H1 (cell line): ENCODE results near the gene LHFPL6. TPM values are rescaled to one million over a fixed set of nuclear protein-coding genes. Genes with fewer than 3 reads are reported as not detected.

Experiments
- CTCF ChIA-PET: fragments of 300-600 bp; sonication (Branson Sonifier 250); formaldehyde crosslinking; loops from one replicate; lab custom pipeline; 2021; ENCODE audit not compliant: partially characterized antibody; lab: Charles Lee
- POLR2A ChIA-PET: fragments of 300-600 bp; sonication (Branson Sonifier 250); formaldehyde crosslinking; loops from one replicate; lab custom pipeline; 2021; ENCODE audit warnings: inconsistent platforms; ENCODE audit not compliant: partially characterized antibody; lab: Charles Lee
- DNase-seq, 2 experiments: peaks; one replicate each; pipeline versions ENCODE4 v3.0.0 to v3.0.0-alpha.2; 2010 to 2022; ENCODE audit warnings: low spot score in 2 of 2, low read depth in 1 of 2, mixed read lengths in 1 of 2
- FAIRE-seq: peaks from 2 replicates; lab custom pipeline; 2011; peaks lifted over from hg19 to GRCh38; lab: Jason Lieb, UNC
- H2AFZ ChIP-seq: 2 replicates; pipeline ENCODE4 v1.8.1; 2012; ENCODE audit warnings: low read length, inconsistent platforms
- H2AK5ac ChIP-seq: 2 replicates; pipeline ENCODE4 v1.6.1; 2013; ENCODE audit warnings: low read depth, low read length
- H2BK120ac ChIP-seq: replicated peaks from 2 replicates; pipeline ENCODE3; 2013; ENCODE audit warnings: low read depth, low read length, inconsistent platforms
- H2BK12ac ChIP-seq: 2 replicates; pipeline ENCODE4 v1.6.1; 2013; ENCODE audit warnings: low read depth, low read length
- H2BK15ac ChIP-seq: 2 replicates; pipeline ENCODE4 v1.6.1; 2013; ENCODE audit warnings: low read length
- H2BK20ac ChIP-seq: 2 replicates; pipeline ENCODE4 v1.6.1; 2013; ENCODE audit warnings: low read length
- H2BK5ac ChIP-seq: 2 replicates; pipeline ENCODE4 v1.6.1; 2013; ENCODE audit warnings: low read depth, low read length
- H3K14ac ChIP-seq: 2 replicates; pipeline ENCODE4 v1.6.1; 2013; ENCODE audit warnings: inconsistent platforms; ENCODE audit not compliant: insufficient read length
- H3K18ac ChIP-seq: 2 replicates; pipeline ENCODE4 v1.6.1; 2013; ENCODE audit warnings: low read length; ENCODE audit errors: extremely low read depth
- H3K23ac ChIP-seq: 2 replicates; pipeline ENCODE4 v1.6.1; 2013; ENCODE audit warnings: inconsistent platforms; ENCODE audit not compliant: insufficient read length
- H3K23me2 ChIP-seq: 2 replicates; pipeline ENCODE4 v1.6.1; 2013; ENCODE audit warnings: low read depth, low read length
- H3K27ac ChIP-seq: 2 replicates; pipeline ENCODE4 v1.6.1; 2011; ENCODE audit warnings: low read depth, low read length, inconsistent platforms
- H3K27me3 ChIP-seq, 4 experiments: replicated peaks in 1 of 4; 1 replicate in 1 of 4; 2 replicates in 3 of 4; pipeline versions ENCODE4 v1.6.1 to v1.8.1; 2011 to 2013; ENCODE audit warnings: low read length in 3 of 4, mild to moderate bottlenecking in 3 of 4, inconsistent platforms in 2 of 4, mixed read lengths in 2 of 4, moderate library complexity in 1 of 4; ENCODE audit not compliant: control insufficient read depth in 3 of 4, insufficient read depth in 3 of 4; ENCODE audit errors: extremely low read depth in 1 of 4
- H3K36me3 ChIP-seq, 4 experiments: 2 replicates each; pipeline versions ENCODE4 v1.6.1 to v1.8.1; 2011 to 2013; ENCODE audit warnings: mild to moderate bottlenecking in 4 of 4, low read length in 3 of 4, moderate library complexity in 2 of 4, control low read depth in 1 of 4, inconsistent platforms in 1 of 4; ENCODE audit not compliant: insufficient read depth in 4 of 4, control insufficient read depth in 2 of 4
- H3K4ac ChIP-seq: replicated peaks from 2 replicates; pipeline ENCODE3; 2013; ENCODE audit warnings: low read length, low read depth, mixed read lengths, inconsistent platforms; ENCODE audit not compliant: insufficient read length
- H3K4me1 ChIP-seq, 4 experiments: replicated peaks in 1 of 4; 1 replicate in 1 of 4; 2 replicates in 3 of 4; pipeline versions ENCODE4 v1.6.1 to v1.8.1; 2011 to 2013; ENCODE audit warnings: low read length in 3 of 4, inconsistent platforms in 2 of 4, mixed read lengths in 1 of 4; ENCODE audit not compliant: insufficient read depth in 4 of 4, control insufficient read depth in 3 of 4
- H3K4me2 ChIP-seq, 2 experiments: 2 replicates each; pipeline versions ENCODE4 v1.6.1 to v1.8.1; 2011 to 2013; ENCODE audit warnings: low read depth in 2 of 2, low read length in 2 of 2, control low read depth in 1 of 2, inconsistent platforms in 1 of 2, mild to moderate bottlenecking in 1 of 2; ENCODE audit not compliant: insufficient read depth in 1 of 2
- H3K4me3 ChIP-seq, 4 experiments: fragments of 200-600, 300-600 bp in 1 of 4; sonication (generic), shearing (Covaris generic), sonication (Bioruptor Twin) in 1 of 4; 2 replicates each; pipeline versions ENCODE4 v1.5.1 to v1.8.1; 2011 to 2016; ENCODE audit warnings: low read length in 4 of 4, low read depth in 3 of 4, control low read depth in 2 of 4, inconsistent platforms in 2 of 4, mild to moderate bottlenecking in 2 of 4, mixed read lengths in 1 of 4, moderate library complexity in 1 of 4; ENCODE audit not compliant: insufficient read depth in 2 of 4; ENCODE audit errors: extremely low read depth in 1 of 4
- H3K56ac ChIP-seq: replicated peaks from 2 replicates; pipeline ENCODE3; 2013; ENCODE audit warnings: low read depth, mild to moderate bottlenecking, mixed read lengths, low read length, inconsistent platforms; ENCODE audit not compliant: insufficient read length
- H3K79me1 ChIP-seq: 2 replicates; pipeline ENCODE4 v1.6.1; 2013; ENCODE audit warnings: low read depth, low read length, control low read depth
- H3K79me2 ChIP-seq, 2 experiments: 2 replicates each; pipeline versions ENCODE4 v1.6.1 to v1.8.1; 2012 to 2013; ENCODE audit warnings: low read length in 2 of 2, mild to moderate bottlenecking in 2 of 2, inconsistent platforms in 1 of 2; ENCODE audit not compliant: insufficient read depth in 2 of 2, control insufficient read depth in 1 of 2
- H3K9ac ChIP-seq, 4 experiments: replicated peaks in 1 of 4; 1 replicate in 1 of 4; 2 replicates in 3 of 4; pipeline versions ENCODE4 v1.6.1 to v1.8.1; 2011 to 2013; ENCODE audit warnings: low read depth in 3 of 4, low read length in 3 of 4, control low read depth in 2 of 4, mild to moderate bottlenecking in 2 of 4, moderate library complexity in 2 of 4, inconsistent platforms in 1 of 4; ENCODE audit errors: extremely low read depth in 1 of 4
- H3K9me3 ChIP-seq, 2 experiments: 2 replicates each; pipeline versions ENCODE4 v1.6.1 to v1.8.1; 2012 to 2013; ENCODE audit warnings: mild to moderate bottlenecking in 2 of 2, moderate library complexity in 2 of 2, control low read depth in 1 of 2, inconsistent platforms in 1 of 2, low read depth in 1 of 2, low read length in 1 of 2, mixed read lengths in 1 of 2; ENCODE audit not compliant: insufficient read depth in 2 of 2
- H4K20me1 ChIP-seq, 2 experiments: replicated peaks in 1 of 2; 2 replicates each; pipeline versions ENCODE3 to v1.8.1; 2011 to 2013; ENCODE audit warnings: inconsistent platforms in 2 of 2, low read length in 2 of 2, mild to moderate bottlenecking in 1 of 2; ENCODE audit not compliant: insufficient read depth in 2 of 2, control insufficient read depth in 1 of 2
- H4K5ac ChIP-seq: 2 replicates; pipeline ENCODE4 v1.6.1; 2013; ENCODE audit warnings: low read length, low read depth, mixed read lengths, inconsistent platforms; ENCODE audit not compliant: insufficient read length
- H4K8ac ChIP-seq: 2 replicates; pipeline ENCODE4 v1.8.0; 2013; ENCODE audit warnings: mild to moderate bottlenecking, moderate library complexity, low read length, inconsistent platforms; ENCODE audit not compliant: insufficient read depth; ENCODE audit errors: extremely low read depth
- H4K91ac ChIP-seq: replicated peaks from 2 replicates; pipeline ENCODE3; 2013; ENCODE audit warnings: low read length, mixed read lengths, inconsistent platforms; ENCODE audit not compliant: insufficient read length
- ASH2L ChIP-seq: fragments of 200-600, 300-600 bp; sonication (generic); IDR thresholded peaks from one replicate; pipeline ENCODE4 v1.7.1; 2017; ENCODE audit warnings: low read length
- CHD2 ChIP-seq: IDR thresholded peaks from 2 replicates; pipeline ENCODE4 v1.6.1; 2012; ENCODE audit warnings: low read length, improper control_type of control experiment
- CREB1 ChIP-seq: IDR thresholded peaks from 2 replicates; pipeline ENCODE4 v1.6.1; 2012; ENCODE audit warnings: inconsistent platforms
- CTCF ChIP-seq, 3 experiments: IDR thresholded peaks; 1 replicate in 2 of 3; 2 replicates in 1 of 3; pipeline versions ENCODE4 v1.5.1 to v1.6.1; 2011; ENCODE audit warnings: low read length in 3 of 3, mild to moderate bottlenecking in 3 of 3, inconsistent platforms in 2 of 3, low read depth in 1 of 3, moderate library complexity in 1 of 3; ENCODE audit not compliant: insufficient read depth in 1 of 3; ENCODE audit errors: control extremely low read depth in 1 of 3
- POU5F1 ChIP-seq: IDR thresholded peaks from 2 replicates; pipeline ENCODE4 v1.6.1; 2011; ENCODE audit warnings: low read depth, mild to moderate bottlenecking, low read length, moderate library complexity
- RAD21 ChIP-seq, 2 experiments: IDR thresholded peaks in 1 of 2; conservative IDR thresholded peaks in 1 of 2; 2 replicates each; pipeline ENCODE4 v1.6.1; 2011; ENCODE audit warnings: low read depth in 2 of 2, low read length in 2 of 2, improper control_type of control experiment in 1 of 2, inconsistent platforms in 1 of 2, mild to moderate bottlenecking in 1 of 2, moderate library complexity in 1 of 2
- RXRA ChIP-seq: IDR thresholded peaks from 2 replicates; pipeline ENCODE4 v1.6.1; 2011; ENCODE audit warnings: low read depth, mild to moderate bottlenecking, low read length, moderate library complexity; ENCODE audit not compliant: insufficient read depth
- SIN3A ChIP-seq, 2 experiments: IDR thresholded peaks in 1 of 2; conservative IDR thresholded peaks in 1 of 2; 2 replicates each; pipeline ENCODE4 v1.6.1; 2011 to 2012; ENCODE audit warnings: low read length in 2 of 2, improper control_type of control experiment in 1 of 2, low read depth in 1 of 2, mild to moderate bottlenecking in 1 of 2
- TAF1 ChIP-seq: IDR thresholded peaks from 2 replicates; pipeline ENCODE4 v1.6.1; 2011; ENCODE audit warnings: mild to moderate bottlenecking, low read depth, low read length
- USF2 ChIP-seq: IDR thresholded peaks from 2 replicates; pipeline ENCODE4 v1.6.1; 2011; ENCODE audit warnings: low read length, improper control_type of control experiment
- YY1 ChIP-seq: IDR thresholded peaks from 2 replicates; pipeline ENCODE4 v1.6.1; 2011; ENCODE audit warnings: low read depth, mild to moderate bottlenecking, low read length
- polyA plus RNA-seq, 7 experiments: library from polyadenylated mRNA; depleted of rRNA in 3 of 7; stranded (reverse) in 5 of 7; unstranded in 2 of 7; fragments of >200 nt in 5 of 7; fragments of 200-250 nt in 2 of 7; gene quantifications; 1 replicate in 5 of 7; 2 replicates in 1 of 7; 4 replicates in 1 of 7; pipeline versions ENCODE4 v1.2.1 to v1.2.3, GENCODE V29; 2011 to 2013; ENCODE audit warnings: missing spikeins in 2 of 7, mixed read lengths in 2 of 7
- total RNA-seq: library from RNA; stranded (reverse); fragmentation: NEBNext Ultra II Directional; extraction: Animal tissue kit (Norgen Biotek cat#: 25700); gene quantifications from 2 replicates; pipeline ENCODE4 v1.2.1, GENCODE V29; 2021

Gene LHFPL6
- total and polyA plus RNA-seq, 2 of the 8 experiments (the other 6 are each of a cell fraction or from before 2014, with no cell fraction given), result 7.6 to 17.0 TPM

- H3K9ac ChIP-seq, result no peak overlapping the region
- CTCF ChIA-PET, result no interaction called here
- FAIRE-seq (no peak), DNase-seq (no peak)
- H3K4me2 ChIP-seq, result no peak overlapping the region
- H4K20me1 ChIP-seq, result no peaks in the 10 kb centered on the region
- no peak overlapping the region for H4K5ac ChIP-seq
- no peaks in the 10 kb centered on the region for H3K27me3 ChIP-seq
- no peak overlapping the region for H2AK5ac ChIP-seq
- H3K27ac ChIP-seq, result no peak overlapping the region
- H3K56ac ChIP-seq, result no peak overlapping the region
- H3K4me1 ChIP-seq, result no peaks in the 10 kb centered on the region
- no peak overlapping the region for H2BK15ac ChIP-seq
- H3K14ac ChIP-seq, result no peak overlapping the region
- no peak overlapping the region for H2BK12ac ChIP-seq
- no peak overlapping the region for H2BK5ac ChIP-seq
- H2BK20ac ChIP-seq, result no peak overlapping the region
- no peak overlapping the region for H3K18ac ChIP-seq
- H3K79me2 ChIP-seq, result no peaks in the 10 kb centered on the region
- H3K23ac ChIP-seq, result no peak overlapping the region
- H3K79me1 ChIP-seq, result no peaks in the 10 kb centered on the region
- no peak overlapping the region for H4K8ac ChIP-seq
- POLR2A ChIA-PET, result no interaction called here
- H3K36me3 ChIP-seq, result no peaks in the 10 kb centered on the region
- H2BK120ac ChIP-seq, result no peak overlapping the region
- H4K91ac ChIP-seq, result no peak overlapping the region
- no peak overlapping the region for H3K4me3 ChIP-seq
- no peaks in the 10 kb centered on the region for H3K23me2 ChIP-seq
- H3K9me3 ChIP-seq, result no peaks in the 10 kb centered on the region
- H2AFZ ChIP-seq, result no peak overlapping the region
- H3K4ac ChIP-seq, result no peak overlapping the region
- TF ChIP-seq CTCF (IDR thresholded peaks at IDR 0.05; ENCODE audit: control extremely low read depth in 1 of 3, insufficient read depth in 1 of 3, low read depth in 1 of 3, low read length in 3 of 3) (no peak), YY1 (no peak), ASH2L (no peak), CREB1 (no peak), SIN3A (conservative IDR thresholded peaks at IDR 0.05 in 1 of 2, IDR thresholded peaks at IDR 0.05 in 1 of 2; ENCODE audit: low read depth in 1 of 2, low read length in 2 of 2) (no peak), TAF1 (no peak), RXRA (no peak), USF2 (no peak), POU5F1 (no peak), CHD2 (no peak), RAD21 (IDR thresholded peaks at IDR 0.05 in 1 of 2, conservative IDR thresholded peaks at IDR 0.05 in 1 of 2; ENCODE audit: low read depth in 2 of 2, low read length in 2 of 2) (no peak)
Observed at GRCh38 chr13:39468306-39468705, 134.7 kb downstream of the LHFPL6 start.
